Activated CD4-positive, CD25-positive, alpha-beta regulatory T cell treated with anti-CD3 and anti-CD28 coated beads, Interleukin-2, amount 50 U/mL, for 24 hours (primary cell): Measurements from ENCODE around the gene ICOS.
"Not testable (repeated sequence)": the region's sequence is repeated elsewhere in the genome, so short reads cannot be mapped to it uniquely, and the experiment has no call there.

ENCODE experiments used
- ATAC-seq, 2 donors: fragments of 150-1000 bp; cut with Tn5 transposase; one replicate each; pipeline ENCODE4 v1.10.0; 2021; ENCODE audit warnings: mild to moderate bottlenecking in 1 of 2, moderate library complexity in 1 of 2

Gene ICOS

DNA sequence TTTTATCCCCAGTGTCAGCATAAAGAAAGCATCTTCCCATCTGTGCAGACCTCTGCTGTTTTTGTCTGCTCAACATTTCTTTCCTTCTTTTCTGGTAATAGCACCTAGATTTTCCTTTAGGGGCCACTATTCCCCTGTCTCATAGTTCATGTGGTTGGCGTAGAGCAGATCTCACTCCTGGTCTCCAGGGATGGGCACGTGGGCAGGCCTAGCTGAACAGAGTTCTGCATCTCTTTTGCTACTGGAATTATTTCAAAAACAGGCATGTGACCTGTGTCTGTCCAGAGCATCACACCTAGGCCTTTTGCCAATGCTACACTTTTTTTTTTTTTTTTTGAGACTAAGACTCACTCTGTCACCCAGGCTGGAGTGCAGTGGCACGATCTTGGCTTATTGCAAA lies 17.7 kb upstream of the ICOS start:
- no peak for ATAC-seq

- no peak for ATAC-seq
These were observed 10.9 kb upstream of the ICOS start for GRCh38 chr2:203925512-203926158.

DNA sequence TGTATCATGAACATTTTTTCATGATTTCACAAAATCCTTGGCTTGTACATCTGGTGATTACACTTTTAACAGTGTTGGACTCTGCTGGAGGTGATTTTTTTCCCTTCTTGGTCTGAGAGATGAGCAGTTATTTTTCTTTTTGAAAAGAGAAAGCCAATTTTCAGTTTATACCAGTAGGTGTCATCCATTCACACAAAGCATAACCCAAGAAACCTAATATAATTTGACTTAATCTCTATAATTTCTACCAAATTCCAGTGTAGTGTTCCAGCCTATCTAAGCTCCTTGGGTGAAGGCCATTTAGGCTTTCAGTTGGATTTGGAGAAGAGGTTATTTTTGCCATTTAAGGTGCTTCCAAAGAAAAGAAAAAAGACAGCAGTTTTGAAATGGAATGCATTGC lies 7.7 kb upstream of the ICOS start:
- ATAC-seq, result no peak

GRCh38 chr2:203931262-203931661 lies 5.3 kb upstream of the ICOS start:
- ATAC-seq, result peak in 1 of 2 donors; percentile 10

GRCh38 chr2:203934041-203934492 lies 2.5 kb upstream of the ICOS start:
- peak; percentile 32 to 39 for ATAC-seq

GRCh38 chr2:203934711-203935438 lies 1.7 kb upstream of the ICOS start:
- ATAC-seq, result peak; percentile 4 to 5

DNA sequence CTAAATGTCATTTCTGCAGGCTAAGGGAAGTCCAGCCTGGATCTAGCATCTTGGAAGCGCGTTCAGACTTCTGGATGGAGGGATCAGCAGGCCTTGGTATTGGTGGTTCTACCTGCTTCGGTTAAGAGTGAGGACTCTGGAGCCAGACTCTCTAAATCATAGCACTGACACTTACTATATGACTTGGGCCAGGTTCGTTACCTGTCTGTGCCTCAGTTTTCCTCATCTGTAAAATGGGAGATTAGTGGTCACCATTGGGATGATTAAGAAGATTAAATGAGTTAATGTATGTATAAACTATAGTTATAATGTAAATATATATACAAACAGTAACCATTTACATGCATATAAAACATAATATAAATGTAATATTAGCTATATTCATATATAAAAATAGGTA lies 995 bp upstream of the ICOS start:
- no peak for ATAC-seq

DNA sequence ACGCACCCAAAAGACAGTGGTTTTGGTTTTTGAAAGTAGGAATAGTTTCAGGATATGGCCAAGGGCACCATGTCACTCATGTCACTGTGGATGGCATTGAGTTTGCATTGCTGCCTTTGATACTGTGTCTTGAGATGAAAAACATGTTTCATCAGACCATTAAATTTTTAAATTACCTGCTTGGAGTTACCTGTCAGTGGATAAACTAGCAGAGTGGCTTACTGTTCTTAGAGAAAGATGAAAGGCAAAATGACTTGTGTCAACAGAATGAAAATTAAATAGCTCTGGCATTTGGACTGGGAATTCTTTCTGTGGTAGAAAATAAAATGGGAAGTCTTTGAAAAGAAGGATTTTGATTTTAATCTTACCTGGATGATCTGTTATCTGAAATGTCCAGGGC lies 386 bp downstream of the ICOS start:
- peak in 1 of 2 donors; percentile 1 for ATAC-seq

DNA sequence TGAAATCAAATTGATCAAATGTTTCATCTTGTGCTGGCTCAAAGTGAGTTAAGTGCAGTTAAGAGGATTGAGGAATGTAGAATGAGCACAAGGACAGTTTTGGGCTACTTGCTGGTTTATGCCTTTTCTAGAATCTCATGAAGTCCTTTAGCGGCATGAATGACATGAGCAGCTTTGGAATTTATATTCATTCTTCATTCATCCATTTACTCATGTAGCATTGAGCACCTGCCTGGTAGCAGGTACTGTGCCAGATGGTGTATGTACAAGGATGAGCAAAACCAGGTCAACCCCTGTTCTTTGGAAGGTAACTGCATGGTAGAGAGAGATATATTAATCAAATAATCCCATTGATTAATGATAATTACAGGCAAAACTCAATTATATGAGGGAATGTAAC lies 1.2 kb downstream of the ICOS start:
- no peak for ATAC-seq

DNA sequence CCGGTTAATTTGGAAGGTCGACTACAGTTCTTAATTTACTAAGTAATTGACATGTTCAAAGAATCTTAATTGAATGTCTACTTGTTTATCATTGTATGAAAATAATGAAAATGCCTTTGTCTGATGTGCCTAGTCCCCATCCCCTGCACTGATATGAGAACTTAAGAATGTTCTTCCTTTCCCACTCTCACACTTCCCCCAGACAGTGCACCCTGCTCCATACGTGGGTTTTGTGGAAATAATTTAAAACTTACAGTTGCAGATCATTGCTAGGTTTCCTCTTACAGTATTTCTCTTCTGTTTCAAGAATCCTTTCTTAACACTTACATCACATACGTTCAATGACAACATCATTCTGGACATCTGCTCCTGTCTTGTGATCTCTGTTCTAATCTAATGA lies 3.5 kb downstream of the ICOS start:
- ATAC-seq, result no peak

- ATAC-seq, result not testable (repeated sequence)
These were observed 7.2 kb downstream of the ICOS start for GRCh38 chr2:203943493-203944382.

GRCh38 chr2:203948733-203949132 lies 12.2 kb downstream of the ICOS start:
- ATAC-seq, result no peak

- peak; percentile 56 to 68 for ATAC-seq
These were observed 12.7 kb downstream of the ICOS start for GRCh38 chr2:203949228-203949627.

DNA sequence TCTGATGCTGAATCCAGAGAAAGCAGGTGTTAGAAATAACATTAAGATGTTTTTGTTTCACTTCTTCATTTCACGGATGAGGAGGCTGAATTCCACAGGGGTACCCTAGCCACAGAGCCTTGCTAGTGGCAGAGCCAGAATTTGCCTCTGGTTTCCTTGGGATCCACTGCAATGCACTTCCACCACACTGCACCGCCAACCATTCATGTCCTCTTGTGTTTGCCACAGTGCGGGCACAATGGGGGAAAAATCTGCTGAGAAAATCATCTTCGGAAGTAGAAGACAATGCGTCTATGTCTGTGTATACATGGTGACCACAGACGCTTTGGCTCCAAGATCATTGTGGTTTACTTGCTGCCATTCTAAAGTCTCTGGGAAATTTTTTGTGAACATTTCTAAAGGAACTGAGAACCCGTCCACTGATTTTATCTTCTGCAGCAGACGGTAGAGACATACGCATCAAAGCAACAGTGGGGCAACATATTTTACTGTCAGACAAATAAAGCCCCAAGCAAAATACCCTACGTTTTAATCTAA lies 14.9 kb downstream of the ICOS start:
- ATAC-seq, result peak; percentile 36 to 40

- no peak for ATAC-seq
These were observed 22.7 kb downstream of the ICOS start for GRCh38 chr2:203959265-203959664.

DNA sequence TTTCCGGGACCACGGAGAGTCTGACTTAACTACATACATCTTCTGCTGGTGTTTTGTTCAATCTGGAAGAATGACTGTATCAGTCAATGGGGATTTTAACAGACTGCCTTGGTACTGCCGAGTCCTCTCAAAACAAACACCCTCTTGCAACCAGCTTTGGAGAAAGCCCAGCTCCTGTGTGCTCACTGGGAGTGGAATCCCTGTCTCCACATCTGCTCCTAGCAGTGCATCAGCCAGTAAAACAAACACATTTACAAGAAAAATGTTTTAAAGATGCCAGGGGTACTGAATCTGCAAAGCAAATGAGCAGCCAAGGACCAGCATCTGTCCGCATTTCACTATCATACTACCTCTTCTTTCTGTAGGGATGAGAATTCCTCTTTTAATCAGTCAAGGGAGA lies 23.1 kb downstream of the ICOS start:
- ATAC-seq, result no peak

- no peak for ATAC-seq
These were observed 24.2 kb downstream of the ICOS start for GRCh38 chr2:203960811-203961210.

DNA sequence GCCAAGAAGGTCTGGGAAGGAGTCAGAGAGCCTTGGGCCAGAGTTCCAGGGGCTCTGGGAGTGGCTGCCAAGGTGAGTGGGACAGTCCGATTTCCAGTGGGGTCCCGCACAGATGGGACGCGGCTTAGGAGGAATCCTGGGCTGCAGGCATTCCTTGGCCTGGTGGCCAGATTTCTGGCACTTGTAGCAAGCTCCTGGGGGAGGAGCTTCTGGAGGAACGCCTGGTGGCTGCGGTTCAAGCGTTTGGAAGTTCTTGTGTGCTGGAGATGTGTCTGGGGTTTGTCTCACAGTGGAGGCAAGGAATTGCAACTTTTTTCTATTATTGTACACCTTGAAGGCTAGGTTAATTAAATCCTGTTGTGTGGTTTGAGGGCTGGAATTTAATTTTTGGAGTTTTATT lies 28.6 kb downstream of the ICOS start:
- not testable (repeated sequence) for ATAC-seq

GRCh38 chr2:203971251-203971650 lies 34.7 kb downstream of the ICOS start:
- no peak for ATAC-seq

DNA sequence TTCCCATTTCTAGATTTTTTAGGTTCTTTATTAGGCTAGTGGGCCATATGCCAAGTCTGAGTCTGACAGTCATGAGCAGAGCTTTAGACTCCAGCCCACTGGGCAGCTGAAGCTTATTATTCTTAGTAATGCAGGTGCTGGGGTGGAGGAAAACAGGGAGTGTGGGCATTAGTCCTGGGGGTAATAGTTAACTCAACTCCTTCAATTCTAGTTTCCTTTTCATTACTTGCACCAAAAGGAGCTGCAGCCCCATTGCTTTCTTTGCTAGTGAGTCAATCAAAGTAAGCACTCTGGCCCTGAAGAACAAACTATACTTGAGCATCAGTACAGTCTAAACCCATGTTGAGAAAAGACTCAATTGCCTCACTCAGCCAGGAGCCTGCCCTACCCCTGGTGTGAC lies 35.5 kb downstream of the ICOS start:
- no peak for ATAC-seq

DNA sequence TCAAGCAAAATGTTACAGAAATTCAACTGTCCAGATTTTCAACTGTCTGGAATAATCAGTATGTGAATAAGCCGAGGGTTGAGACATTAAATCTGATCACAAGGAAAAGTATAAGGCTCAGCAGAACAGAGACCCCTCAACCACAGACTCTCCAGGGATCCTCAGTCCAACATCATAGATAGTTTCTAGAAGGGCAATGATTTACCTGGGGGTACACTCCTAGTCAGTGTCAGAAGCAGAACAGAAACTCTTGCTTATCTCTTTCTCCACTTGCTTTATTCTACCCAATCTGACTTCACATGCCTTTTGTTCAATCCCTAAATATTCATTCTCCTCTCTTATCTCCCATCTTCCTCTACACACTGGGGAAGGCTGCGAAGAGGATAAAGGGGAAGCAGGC lies 36.4 kb downstream of the ICOS start:
- no peak for ATAC-seq

GRCh38 chr2:203973676-203974075 lies 37.1 kb downstream of the ICOS start:
- ATAC-seq, result peak; percentile 76 to 80

GRCh38 chr2:203975912-203976311 lies 39.3 kb downstream of the ICOS start:
- no peak for ATAC-seq
